Body of pancreas (tissue), 4 donors: ENCODE results near the gene DHRS4.

Experiments
- CTCF ChIP-seq, 7 experiments: fragments of 450-650 bp in 4 of 7; fragments of 200-600 bp in 3 of 7; sonication (generic) in 3 of 7; IDR thresholded peaks; one replicate each; pipeline ENCODE4 v1.5.1; 2016 to 2019; ENCODE audit warnings: antibody characterized with exemption in 7 of 7
- POLR2A ChIP-seq, 3 donors: fragments of 450-650 bp; IDR thresholded peaks; one replicate each; pipeline ENCODE4 v1.6.1; 2016; ENCODE audit warnings: antibody characterized with exemption in 3 of 3, mild to moderate bottlenecking in 2 of 3

- no peak for TF ChIP-seq POLR2A (IDR thresholded peaks at IDR 0.05)
- TF ChIP-seq CTCF (IDR thresholded peaks at IDR 0.05): no peak
Observed at GRCh38 chr14:23950411-23951135, 3.0 kb upstream of the DHRS4 start.
